HTR-8/SVneo (cell line): ENCODE results near the gene RAB33B.

Source experiments
- DNase-seq: peaks from one replicate; pipeline ENCODE4 v3.0.0; 2011; ENCODE audit warnings: low spot score, mixed read lengths; ENCODE audit not compliant: insufficient read length
- FAIRE-seq: peaks from 2 replicates; lab custom pipeline; 2011; peaks lifted over from hg19 to GRCh38; lab: Jason Lieb, UNC

Gene RAB33B

DNA sequence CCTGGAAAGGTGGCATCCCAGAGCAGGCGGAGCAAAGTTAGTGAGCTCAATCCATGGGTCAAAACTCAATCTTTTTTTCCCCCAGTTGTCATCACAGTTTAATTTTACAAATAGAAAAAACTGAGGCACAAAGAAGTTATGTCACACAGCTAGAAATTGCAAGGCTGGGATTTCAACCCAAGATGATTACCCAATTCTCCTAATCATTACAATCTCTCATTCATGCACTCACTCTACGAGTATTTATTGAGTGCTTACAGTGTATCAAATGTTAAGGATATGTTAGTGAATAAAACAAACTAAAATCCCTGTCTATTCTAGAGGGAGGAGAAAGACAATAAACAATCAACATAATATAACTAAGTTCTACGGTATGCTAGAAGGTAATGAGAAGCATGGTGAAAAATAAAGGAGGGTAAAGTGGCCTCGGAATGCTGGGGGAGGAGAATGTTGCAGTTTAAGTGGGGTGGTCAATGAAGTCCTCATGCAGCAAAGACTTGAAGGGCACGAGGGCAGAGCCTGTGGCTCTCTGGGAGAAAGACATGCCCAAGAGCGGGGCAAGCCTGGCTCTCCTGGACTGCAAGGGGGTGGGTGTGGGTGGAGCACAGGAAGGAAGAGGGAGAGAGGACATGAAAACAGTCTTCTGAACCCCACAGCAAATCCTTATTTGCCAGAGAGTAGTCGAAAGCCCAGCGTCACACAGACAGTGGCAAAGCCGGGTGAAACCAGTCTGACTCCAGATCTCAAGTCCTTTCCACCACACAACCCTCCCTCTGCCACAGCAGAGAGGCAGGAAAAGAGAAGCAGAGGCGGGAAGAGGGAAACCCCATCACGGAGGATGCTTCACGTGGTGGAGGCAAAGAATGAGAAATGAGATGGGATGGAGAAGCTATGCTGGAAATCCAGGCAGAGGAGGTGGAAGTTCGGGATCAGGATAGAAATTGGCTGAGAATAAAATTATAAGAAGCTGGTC is 48.3 kb downstream of the RAB33B start:
- FAIRE-seq (no peak), DNase-seq (no peak)

DNA sequence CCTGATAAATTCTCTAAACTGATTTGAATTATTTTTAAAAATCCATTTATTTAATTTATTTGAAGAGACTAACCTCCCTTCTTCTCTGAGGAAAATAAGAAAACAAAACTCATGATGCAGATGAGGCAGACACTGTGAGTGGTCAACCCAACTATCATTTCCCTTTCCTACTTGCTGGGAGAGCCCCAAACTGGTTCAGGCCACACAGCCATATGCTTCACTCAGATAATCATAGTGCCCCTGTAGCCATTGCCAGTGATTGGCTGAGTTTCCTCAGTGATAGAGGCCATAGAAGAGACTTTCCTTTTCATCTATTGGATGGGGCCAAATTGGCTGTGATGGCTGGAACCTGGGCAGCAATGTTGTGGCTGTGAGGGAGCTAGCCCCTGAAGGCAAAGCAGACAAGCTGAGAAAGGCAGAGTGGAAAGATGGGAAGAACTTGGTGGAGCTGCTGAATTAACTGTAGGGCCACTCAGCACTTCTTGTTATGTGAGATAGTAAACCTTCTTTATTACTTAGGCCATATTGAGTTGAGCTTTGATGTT is 49.8 kb downstream of the RAB33B start:
- FAIRE-seq (no peak), DNase-seq (no peak)

DNA sequence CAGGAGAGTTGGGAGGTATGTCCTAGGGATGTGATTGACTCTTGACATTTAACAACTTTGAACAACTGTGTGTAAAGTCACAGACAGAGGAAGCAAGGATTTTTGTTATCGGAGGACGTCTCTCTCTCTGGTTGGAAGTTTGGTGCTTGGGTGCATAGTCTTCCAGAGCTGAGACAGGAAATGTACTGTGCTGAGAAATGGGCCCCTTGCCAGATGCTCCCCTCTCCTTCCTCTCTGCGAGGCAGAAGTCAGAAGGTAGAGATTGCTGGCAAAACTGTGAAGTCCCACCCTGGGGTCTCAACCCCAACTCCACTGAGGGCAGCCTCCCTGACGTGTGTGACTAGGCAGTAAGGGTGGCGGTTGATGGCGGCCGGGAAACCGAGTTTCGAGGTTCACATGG is 52.9 kb downstream of the RAB33B start:
- FAIRE-seq (no peak), DNase-seq (no peak)

DNA sequence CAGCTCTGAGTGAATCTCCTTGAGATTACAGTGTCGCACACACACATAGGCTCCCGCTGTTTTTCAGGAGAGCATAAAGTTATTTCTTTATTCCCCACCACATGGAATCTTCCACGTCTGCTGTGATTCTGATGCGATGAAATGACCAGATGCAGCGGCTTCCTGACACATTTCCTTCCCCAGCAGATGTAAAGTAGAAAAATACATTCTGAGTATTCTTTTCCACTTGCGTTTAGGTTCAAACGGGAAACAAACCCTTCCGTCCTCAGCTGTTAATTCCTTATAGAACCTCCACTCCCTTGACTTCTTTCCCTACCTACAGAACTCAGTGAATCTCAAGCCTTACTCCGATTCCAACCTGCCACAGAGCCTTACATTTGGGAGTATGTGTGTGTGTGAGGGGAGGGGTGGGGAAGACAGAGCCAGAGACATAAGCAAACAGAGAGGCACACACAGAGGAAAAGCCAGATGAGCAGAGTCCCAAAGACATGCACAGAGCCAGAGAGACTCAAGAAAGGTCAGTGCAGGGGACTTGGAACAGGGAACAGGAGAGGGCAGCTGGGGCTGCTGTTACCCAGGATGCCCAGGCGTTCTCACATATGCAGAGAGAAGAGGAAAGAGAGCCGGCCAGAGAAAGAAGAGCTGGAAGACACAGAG is 54.8 kb downstream of the RAB33B start:
- DNase-seq (no peak), FAIRE-seq (no peak)

DNA sequence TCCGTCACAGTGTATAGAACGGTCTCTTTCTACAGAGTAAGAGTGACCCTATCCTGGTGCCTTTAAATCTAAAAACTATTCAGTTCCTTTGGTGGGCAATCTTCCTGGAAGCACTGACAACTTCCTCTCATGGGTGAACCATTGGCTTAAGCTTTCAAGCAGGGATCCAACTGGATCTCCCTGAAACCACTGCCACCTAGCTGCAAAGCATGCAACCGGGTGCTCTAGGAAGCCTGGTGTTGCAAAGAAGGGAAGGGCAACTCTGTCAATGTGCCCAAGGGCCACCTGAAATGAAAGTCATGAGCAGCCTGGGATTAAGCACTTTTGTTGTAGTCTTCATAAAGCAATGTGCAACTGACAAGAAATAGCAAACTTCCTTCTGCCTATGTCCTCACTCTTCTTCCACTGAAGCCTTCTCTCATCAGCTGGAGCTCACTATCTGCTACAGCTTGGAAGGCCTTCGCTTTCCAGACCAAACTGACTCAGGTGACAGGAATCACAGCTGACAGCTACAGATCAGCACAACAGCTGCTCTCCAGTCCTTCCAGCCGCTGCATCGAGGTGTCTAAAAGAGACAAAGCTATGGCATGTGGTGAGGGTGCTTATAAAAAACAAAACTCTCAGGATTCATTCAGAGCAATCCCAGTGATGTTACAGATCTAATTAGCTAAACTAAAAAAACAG is 55.9 kb downstream of the RAB33B start:
- DNase-seq (peak; percentile 13), FAIRE-seq (no peak)

DNA sequence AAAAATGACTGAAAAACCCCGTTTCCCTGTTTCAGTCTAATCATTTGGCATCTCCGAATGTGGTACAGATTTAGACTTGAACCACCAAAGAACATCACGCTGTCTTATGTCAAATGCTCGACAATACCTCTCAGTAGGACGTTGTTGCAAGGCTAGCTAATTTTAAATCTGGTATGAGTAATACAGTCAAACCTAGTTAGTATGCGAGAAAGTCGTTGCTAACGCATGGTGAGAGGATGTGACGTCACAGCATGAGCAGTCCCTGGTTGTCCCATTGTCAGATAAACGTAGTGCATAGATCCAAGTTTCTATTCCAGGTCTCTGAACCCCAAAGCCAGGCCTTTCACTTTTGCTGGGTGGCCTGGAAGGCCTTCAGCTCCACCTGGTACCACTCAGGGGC is 57.4 kb downstream of the RAB33B start:
- no peak for DNase-seq
- no peak for FAIRE-seq

DNA sequence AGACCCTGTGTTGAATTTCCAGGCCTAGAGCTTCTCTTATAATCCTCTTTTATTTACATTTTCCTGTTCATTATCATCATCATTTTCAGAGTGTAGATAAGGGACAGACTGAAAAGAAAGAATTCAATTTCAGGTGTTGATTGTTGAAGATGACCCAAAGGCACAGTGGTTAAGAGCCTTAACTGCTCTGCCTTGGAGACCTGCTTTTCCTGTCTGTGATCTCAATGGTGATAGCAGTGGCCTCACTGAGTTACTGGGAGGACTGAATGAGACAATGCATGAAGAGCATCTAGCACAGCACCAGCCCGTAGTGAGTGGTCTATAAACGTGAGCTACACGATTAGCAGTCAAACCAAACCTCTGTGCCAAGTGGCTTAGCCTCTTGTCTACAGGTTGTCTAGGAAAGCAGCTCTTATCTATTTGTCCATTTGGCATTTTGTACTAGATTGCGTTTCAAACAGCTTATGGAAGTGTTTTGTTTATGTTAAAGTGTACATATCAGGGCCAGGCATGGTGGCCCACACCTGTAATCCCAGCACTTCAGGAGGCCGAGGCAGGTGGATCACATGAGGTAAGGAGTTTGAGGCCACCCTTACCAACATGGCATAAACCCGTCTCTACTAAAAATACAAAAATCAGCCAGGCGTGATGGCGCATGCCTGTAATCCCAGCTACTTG is 60.6 kb downstream of the RAB33B start:
- FAIRE-seq (no peak), DNase-seq (no peak)

DNA sequence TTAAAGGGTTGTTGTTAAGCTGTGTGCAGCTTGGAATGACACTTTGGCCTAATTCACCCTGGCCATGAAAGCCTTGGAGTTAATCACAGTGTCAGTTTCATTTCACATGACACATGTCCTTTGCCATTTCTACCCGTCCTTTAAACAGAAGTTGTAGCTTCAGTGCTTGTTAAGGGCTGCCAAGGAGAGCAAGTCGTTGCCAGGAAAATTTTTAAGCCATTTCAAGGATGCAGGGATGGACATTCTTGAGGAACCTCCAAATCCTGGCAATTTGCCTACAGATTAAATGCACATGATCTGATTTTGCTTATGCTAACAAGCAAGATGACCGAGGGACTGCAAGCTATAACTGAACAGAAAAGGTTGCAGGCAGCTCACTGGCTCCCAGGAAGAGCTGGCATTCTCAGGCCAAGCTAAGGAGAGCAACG is 61.6 kb downstream of the RAB33B start:
- FAIRE-seq (no peak), DNase-seq (no peak)

DNA sequence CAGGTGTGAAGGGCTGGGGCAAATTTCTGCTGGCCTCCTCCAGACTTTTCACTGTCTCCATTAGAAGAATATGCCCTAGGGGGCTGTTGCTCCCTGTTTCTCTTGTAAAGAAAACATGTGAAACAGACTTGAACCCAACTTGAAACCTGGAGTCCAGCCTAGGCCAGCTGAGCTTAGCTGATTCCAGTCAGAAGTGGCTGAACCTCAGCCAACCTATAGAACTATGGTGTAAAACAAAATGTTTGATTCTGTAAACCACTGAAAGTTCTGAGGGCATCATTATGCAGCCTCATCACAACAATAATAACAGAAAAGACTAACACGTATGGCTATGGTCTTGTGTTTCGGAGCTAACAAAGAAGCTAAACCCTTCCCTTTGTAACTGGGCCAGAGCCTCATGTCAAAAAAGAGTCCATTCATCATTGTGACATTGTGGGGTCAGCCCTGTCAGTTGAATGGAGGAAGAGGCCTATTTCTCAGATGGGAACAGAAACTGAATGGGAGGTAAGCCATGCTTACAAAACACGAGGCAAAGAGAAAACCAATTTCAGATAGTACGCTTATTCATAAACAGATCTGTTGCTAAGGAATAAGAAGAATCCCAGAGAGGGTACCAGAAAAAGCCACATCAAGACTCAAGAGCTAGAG is 68.0 kb downstream of the RAB33B start:
- no peak for DNase-seq

DNA sequence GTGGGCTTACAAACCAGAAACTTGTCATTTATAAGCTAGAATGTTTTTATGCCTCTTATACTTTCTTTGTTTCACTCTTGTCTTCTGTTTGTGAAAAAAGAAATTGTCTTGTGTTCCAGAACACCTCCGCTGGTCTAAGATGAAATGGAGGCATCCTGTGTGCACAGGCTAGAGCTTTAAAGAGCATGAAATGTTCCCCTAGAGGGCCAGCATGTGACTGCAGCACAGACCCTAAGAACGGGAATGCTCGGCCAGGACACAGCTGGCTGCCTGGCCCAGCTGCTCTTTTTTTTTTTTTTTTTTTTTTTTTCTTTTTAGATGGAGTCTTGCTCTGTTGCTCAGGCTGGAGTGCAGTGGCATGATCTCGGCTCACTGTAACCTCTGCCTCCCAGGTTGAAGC is 68.5 kb downstream of the RAB33B start:
- no peak for FAIRE-seq
- no peak for DNase-seq

More for the DNA sequence above, 68.0 kb downstream of the RAB33B start:
- no peak for FAIRE-seq

DNA sequence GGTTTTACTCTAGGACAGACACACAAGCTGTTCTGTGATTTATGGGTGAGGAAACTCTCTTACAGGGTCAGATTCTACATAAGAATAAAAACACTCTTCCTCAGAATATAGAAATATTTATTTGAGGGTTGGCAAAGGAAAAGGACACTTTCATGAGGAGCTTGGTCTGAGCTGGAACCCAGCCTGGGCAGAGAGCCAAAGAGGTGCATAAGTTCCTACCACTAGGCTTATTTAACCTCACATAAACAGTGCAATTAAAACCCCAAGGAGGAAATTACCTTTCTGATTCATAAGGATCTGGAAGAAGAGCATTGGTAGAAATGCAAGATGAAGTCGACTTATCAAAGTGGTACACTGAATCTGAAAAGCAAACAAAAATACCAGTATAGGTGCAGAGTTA is 69.2 kb downstream of the RAB33B start:
- FAIRE-seq (no peak), DNase-seq (no peak)

DNA sequence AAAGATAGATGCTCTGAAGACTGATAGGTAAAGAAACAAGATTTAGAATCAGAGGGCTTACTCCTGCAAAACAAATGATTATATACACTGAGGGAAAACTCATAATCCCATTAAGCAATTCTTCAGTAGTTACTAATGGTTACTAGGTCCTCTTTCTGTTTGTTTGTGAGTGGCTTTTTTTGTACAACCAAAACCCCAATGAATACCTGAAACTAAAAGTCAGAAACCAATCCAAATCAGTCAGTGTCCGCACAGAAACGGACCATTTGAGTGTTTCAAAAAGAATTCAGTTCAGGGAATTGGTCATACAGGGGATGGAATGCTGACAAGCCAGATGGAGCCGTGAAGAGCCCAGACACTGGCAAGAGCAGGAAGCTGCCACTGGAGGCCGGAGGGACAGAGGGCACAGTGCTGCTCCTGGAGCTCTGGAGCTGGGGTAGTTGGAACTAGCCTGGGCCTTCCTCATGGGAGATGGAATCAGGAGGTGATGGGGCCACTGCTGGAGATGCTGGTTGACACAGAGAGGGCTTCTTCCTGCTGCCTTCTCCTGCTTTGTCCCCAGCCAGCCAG is 70.2 kb downstream of the RAB33B start:
- DNase-seq (no peak), FAIRE-seq (no peak)

DNA sequence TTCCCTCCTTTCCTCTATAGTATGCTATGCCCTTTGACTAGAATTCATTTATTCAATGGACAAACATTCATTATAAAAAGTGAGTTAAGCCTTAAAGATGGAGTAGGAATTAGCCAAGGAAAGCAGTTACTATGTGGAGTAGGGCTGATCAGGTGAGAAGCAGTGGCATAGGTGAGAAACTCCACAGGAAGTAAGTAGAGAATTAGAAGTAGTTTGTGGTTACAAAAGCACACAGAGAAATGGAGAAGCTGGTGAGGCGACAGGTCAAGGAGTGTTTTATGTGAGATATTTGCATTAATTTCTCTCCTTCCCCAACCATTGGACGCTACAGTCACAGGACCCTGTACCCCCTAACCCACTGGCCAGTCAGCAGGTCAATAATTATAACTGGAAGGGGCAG is 71.5 kb downstream of the RAB33B start:
- FAIRE-seq (no peak), DNase-seq (no peak)
